GM18858 (cell line): ENCODE results near the gene MEF2C.

ENCODE experiments used
- ATAC-seq: cut with Tn5 transposase; IDR thresholded peaks from one replicate; pipeline ENCODE4 v1.9.1; 2021; ENCODE audit not compliant: unreplicated experiment

MEF2C gene

DNA sequence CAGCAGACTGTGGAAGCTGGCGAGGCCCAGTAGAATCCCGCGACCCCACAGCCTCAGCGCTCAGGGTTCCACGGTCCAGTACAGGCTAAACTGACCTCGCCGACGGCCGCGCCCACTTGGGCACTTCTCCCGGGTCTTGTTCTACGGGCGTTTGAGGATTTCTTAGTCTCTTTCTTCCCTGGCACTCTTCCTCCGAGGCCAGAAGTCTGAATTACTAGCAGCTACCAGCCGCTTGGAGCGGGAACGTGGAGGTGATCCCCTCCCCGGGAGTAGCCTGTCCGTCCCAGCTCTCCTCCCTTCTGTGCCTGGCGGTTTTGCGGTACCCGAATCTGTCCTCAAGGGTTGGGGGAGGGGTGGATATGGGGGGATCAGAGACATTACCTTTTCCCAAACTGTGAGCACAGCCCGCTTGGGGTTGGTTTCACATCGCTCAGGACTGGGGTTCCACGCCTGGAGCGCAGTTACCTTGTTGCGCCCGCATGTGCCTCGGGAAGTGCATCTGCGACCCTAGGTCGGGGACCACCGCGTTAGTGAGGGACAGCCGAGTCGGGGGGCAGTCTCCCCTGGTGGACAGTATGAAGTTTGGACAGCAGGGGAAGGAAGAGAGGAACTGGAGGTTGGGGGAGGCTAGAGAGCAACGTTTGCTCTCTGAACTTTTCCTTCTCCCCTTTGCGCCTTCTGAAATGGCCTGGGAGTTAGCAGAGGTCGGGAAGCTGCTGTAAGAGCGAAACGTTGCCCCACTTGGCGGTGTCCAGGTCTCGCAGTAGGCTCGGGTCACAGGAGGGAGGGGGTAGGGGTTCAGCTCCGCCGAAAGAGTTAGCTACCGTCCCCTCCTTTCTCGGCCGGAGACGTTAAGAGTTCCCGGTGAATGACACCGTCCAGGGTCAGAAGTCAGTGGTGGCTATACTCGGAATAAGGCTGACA, 190.8 kb downstream of the MEF2C start:
- ATAC-seq: no peak

DNA sequence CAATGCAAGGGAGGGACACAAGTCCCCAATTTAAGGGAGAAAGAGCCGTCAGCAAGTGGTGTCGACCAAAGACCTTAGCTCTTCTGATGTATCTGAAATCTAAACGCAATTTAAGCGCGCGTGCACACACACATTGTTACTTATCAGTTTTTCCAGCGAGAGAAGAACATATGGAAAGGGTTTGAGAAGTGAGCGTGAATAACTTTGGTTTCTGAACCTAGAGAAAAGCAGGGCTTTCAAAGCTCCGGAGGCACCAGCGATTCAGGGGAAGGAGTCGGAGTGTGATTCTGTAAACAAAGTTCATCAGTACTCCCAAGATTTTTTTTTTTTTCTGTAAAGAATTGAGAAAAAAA, 191.8 kb downstream of the MEF2C start:
- ATAC-seq: no peak

DNA sequence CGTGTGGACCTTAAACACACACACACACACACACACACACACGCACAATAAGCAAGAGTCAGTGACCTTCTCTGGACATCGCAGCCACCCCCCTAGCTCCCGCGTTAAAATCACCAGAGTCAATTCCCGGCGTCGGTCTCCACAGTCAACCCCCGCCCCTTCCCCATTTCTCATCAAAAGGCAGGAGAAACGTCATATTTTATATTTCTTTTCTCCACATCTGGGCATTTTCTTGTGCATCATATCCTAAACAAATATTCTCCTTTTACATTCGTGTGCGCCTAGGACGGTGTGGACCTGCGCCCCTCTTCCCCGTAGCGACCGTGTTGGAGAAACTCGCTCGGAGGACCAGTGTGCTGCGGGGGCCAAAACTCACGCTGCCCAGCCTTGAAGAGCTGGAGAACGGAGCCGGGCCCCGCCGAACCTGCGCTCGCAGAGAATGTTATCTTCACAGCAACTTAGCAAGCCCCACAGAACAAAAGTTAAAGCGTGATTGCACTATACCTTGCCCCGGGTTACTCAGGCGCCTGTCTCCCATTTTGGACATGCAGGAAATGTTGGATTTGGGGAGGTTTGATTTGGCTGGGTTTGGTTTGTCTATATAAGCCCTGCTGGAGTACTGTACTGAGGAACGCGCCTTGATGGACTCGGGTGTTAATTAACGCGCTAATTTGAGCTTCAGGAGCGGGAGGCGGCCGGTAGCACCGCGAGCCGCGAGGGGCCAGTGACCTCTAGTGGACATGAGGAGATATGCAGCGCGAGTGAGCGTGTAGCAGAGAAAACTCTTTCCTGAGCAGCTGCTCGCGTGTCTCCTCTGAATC, 192.4 kb downstream of the MEF2C start:
- peak; percentile 85 for ATAC-seq

DNA sequence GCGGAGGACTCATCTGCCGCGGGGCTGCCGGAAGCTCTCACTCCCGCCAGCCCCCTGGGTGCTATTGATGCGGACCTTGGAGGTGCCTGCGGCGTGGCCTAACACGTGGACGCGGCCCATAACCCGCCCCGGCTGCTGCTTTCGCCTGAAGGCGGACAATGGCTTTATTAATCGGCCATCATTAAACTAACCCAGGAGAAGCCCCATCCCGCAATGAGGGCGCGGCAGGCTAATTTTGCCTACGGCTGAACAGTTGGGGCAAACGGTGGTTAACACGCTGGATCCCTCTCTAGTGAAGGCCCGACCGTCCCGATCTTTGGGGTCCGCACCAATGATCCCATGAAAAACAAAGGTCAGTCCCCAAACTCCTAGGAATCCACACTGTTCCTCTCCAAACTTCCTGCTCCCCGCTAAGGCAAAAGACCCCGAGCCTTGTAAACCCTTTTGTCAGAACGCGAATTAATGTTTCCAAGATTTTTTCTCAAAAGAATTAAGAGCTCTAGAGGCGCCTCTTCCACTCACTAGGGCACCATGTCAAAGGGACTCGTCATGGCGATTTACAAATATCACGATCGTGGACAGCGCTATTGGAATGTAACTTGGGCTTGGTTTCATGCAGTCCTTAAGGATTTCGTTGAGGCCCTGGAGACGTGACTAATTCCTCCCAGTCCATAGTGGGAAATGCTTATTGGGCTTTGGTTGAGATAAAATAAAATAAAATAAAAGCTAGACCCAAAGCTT, 193.1 kb downstream of the MEF2C start:
- ATAC-seq: no peak

DNA sequence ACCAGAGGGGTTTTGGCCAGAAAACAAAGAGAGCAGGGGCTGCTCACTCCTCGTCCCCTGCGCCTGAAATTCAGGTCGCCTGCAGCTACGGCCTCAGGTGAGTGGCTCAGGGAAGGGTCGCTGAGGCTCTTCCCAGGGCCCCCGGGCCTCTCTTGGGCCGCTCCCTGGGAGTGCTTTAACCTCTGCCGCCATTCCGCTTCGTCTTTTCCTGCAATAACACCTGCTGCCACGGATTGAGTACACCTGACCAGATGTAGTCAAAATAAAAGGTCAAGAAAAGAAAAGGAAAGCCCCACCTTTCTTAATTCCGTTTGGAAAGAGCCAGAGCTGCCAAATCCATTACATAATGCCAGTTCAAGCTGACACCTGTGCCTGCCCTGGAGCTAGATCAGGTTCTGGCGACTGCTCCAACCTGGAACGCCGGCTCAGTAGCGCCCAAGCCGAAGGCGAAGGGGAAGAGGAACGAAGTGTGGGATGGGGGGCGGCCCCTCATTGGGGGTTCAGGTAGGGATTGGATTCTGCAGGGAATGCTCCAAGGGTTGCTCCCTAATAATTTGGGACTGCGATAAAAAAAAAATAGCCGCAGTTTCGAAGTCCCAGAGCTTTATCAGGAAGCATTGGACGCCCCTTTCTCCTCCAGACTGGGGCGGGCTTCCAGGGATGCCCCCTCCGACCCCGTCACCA, 193.9 kb downstream of the MEF2C start:
- ATAC-seq: no peak

DNA sequence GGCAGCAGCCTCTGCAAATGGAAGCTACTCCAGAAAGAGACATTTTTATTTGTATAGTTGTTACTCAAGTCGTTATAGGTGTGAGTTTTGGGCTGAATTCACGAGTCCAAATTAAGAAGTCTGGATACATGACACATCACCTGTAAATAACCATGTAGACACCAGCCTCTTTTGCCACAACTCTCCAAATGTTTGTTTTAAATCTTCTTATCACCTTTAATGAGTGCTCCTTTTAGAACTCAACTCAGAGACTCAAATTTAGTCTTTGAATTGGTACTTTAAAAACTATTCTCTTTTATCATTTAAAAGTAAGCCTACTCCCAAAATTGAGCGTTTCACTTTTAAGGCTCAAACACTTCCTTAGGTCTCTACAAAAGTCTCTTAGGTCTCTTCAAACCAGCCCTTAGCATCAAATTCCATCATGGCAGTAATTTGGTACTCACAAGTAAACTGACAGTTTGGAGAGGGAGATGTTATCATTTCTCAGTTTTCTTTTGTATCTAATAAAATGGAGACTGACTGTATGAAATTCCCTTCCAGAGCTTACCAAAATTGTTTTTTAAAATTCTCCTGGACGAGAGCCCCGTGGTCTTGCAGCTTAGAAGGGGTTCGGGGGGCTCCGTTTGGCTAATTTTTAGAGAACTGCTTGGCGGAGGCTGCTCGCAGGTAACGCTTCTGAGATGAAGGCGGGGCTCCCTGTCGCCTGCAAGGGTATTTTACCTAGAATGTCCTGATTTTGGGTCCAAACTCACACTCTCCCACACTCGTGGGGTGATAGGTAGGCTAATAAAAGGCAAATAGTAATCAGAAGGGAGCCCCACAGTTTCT, 194.6 kb downstream of the MEF2C start:
- ATAC-seq: no peak

DNA sequence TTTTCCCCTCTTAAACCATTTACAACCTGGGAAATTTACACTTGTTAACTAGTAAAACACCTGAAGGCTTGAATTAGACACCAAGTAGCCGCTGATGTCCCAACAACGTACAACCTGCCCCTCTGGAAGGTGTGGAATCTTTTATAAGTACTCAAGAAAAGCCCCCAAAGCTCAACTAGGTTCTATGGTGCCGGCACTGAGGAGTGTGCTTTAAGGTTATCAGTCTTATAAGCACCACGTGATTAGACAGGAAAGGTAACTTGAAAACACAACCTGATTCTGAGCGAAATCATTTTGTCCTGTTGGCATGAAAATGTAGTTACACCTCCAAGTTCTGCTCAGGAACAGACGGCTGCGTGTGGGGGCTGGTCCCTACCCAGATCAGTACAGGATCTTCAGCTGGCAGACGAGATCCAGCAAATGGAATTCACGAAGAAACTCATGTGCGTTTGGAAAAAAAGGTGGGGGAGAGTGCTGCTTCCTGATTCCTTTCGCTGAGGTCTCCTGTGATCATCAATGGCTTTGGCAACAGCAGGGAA, 195.5 kb downstream of the MEF2C start:
- ATAC-seq: no peak

DNA sequence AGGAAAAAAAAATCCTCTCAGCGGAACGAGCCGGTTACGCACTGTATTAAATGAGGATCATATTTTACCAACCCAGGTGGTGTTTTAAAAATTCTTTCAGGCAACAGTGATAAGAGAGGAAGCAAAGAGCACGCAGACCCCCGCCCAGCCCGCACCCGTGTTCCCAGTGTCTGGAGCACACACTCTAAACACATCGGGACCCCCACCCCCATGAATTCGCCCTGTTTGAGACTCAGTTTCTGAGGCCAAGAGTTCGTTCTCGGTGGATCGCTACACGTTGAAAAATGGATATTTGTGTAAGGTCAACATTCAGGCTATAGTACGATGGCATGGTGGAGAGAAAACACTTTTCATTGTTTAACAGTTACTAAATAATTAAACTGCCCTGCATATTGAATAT, 196.3 kb downstream of the MEF2C start:
- ATAC-seq: no peak

DNA sequence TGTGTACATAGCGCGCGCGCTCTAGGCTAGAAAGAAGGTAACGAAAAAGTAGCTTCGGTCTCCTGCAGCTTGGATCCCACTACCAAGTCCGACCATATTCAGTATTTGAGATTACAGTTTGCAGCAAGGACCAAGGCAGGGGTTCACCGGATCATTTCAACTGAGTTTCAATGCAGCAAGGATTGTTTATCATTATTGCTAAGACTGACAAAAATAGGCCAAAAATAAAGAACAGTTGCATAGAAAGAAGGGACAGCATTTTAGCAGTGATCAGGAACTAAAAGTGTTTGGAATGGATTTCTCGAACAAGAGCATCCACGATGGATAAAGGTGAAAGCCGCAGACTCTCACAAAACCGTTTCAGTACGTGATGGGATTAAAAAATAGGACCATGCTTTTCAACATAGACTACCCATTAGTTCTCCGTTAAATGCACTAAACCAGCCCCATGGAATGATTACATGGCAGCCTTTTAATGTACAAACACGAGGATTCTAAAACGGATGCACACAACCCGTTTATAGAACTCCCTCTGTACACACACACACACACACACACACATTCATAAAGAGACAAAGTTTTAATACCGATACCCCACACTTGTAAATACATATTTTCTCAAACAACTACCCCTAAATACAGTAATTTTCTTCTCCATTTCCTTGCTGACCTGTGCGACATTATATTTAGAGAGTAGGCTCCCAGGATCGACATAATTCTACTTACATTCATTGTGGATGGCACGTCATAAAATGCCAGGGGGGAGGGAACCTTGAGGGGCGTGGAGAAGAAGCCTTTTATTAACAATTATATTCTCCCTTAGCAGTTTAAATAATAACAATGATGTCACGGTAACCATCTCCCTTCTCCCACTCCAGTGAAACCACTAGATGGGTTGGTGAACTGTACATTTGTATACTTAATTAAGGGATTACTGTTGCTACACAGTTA, 197.1 kb downstream of the MEF2C start:
- ATAC-seq: no peak

DNA sequence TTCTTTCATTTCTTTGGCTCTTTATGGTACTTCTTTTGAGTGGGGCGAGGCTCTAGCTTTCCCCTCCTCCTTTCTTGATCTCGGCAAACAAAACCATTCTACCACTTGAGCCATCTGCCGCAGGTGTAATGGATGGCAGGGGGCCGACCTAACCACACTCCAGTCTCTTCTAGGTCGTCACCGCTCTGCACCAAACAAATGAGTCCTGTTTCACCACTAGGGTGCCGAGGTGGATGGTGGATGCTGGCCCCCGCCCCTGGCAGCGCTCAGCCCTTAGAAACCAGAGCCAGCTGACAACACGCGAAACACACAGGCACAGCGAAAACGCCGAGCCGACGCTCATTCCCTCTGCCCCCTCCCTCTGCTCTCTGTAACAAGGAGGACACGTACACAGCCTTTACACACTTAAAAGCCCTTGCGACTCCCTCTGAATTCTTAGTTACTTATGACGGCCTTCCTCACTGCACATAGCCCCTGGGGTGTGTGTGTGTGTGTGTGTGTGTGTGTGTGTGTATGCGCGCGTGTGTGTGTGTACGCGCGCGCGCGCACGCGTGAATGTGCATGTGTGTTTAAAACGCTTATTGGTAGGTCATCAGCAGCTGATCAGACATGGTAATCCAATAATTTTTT, 199.4 kb downstream of the MEF2C start:
- peak; percentile 49 for ATAC-seq

DNA sequence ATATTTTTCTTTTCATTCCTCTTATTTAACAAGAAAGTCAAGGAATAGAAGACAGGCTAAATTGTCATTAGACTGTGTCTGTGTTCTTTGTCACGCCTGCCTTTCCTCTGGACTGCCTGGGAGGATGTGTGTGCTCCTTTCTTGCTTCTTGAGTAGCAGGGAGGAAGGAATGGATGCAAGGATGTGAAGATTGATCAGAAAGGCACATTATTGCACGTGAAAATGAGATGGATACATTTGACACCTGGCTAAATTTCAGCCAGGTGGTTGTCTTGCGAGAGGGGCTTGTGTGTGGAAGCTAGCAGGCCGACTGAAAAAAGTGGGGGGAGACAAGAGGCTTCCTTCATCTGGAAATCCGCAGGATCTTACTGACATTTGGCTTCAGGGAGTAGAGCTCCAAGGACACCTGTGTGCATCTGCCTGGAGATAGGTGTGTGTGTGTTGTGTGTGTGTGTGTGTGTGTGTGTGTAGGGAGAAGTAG, 200.1 kb downstream of the MEF2C start:
- no peak for ATAC-seq

DNA sequence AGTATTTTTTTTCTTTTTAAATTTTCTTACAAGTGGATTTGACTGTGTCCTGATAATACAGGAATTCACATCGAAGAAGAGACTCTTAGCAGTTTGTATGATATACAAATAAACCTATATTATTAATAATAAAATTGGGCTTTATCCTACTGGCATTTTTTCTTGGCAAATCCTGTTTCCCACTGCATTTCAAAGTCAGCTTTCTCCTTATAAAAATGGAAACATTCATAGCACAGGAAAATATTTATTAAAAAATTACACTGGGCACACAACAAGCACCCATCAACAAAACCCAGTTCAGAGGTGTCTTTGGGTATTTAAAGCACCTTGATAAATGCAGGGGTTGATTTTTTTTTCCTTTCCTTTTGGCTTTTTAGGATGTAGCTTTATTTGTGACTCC, 200.9 kb downstream of the MEF2C start:
- no peak for ATAC-seq

DNA sequence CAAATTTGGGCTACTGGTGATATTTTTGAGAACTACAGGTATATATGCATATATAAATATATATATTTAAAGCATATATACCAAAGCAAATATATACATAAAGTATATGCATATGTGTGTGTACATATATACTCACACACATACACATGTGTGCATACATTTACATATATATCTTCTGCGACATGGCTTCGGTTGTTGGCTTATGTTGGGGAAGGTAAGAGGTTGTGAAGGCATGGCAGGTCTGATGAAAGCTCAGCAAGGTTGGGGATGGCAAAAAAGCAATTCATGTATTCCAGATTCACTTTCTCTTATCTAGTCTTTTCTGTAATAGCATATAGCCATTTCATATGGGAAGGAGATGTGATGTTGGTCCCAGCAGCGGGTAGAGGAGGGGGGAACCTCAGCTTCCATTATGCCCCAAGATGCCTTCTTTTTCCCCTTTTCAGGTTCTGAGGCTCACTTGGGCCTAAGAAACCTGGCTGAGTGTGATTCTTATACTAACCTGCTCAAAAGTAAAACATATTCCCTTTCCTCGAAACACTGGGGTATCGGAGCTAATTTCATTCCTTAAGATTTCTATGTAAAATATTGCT, 201.7 kb downstream of the MEF2C start:
- ATAC-seq: no peak

DNA sequence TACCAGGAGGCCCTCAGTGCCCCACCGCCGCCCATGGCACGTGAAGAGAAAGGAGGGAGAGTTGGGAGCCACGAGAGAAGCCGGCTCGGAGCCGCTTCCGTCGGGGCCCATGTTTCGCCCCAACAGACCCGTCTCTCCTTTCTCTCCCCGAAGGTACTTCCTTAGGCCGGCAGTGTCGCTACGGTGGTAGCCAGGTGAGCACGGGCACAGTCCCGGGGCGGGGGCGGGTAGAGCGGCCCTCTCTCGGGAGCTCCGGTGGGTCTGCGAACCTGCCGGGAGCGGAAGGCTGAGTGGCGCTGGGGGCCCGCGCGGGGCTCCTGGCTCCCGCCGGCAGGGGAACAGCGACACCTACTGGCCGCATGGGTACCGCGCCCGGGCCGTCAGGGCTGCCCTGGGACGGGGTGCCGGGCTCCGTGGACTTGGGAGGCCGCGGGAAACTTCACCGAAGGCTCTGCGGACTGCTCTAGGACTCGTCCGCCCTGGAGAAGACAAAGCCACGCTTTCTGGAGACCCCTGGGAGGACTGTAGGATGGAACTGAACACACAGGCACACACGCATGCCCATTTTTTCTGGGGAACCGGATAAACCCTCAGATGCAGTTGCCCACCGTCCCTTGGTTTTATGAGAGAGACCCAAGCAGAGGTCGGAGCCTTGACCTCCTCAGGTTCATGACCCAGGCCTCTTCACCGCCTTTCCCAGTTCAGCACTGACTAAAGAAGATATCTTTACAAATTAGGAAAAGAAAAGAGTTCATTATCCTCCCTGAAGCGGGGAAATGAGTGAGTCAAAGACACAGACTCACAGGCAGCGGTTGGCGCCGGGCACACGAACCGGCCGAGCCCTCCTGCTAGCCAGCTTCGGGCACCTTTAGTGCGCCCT, 202.5 kb downstream of the MEF2C start:
- ATAC-seq: peak; percentile 63

DNA sequence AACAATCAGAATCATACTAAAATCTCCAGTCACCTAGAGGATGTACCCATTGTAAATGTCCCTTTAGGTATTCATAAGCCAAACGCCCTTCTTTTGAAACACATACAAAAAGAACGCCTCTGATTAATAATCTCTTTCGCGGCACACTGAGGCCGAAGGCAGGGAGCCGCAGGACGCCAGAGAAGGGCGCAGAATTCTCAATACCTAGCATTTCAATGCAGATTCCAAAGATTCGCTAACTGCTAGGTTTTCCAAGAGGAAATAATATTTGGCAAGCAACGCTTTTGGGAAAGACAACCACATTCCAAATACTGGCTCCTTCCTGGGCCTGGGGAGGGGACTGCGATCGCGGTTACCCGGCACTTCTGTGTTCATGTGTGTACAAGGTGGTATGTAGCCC, 203.3 kb downstream of the MEF2C start:
- no peak for ATAC-seq

DNA sequence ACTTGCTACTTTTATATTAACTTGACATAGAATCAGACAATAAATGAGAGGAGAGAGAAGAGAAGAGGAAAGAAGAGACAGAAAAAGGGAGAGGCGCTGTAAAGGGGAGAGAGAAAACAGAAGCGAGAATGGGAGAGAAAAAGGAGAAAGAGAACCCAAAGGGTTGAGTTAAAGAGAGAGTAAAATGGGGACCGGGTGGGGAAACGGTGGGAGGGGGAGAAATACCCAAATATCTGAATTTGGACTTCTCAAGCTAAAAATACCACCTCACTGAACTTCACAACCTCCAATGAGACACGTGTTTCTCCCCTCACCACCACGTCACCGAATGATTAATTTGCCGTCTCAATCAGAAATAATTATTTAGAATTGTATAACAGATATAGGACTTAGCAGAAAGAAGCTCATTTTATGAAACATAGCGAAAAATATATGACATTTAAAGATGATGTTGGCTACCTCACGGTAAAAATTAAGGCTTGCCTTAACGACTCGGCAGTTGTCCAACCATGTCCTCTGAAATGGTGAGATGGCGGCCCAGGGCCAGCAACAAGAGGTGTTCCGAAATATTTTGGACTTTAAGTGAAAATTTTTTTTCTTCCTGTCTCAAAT, 204.1 kb downstream of the MEF2C start:
- no peak for ATAC-seq
